NCI-H2171 treated with DMSO at 0.1 percent for 48 hours (cell line): ENCODE measurements around the gene LY86.

Source experiments
- DNase-seq: peaks from one replicate; lab custom pipeline; 2025; lab: John Stamatoyannopoulos, UW

LY86 gene

GRCh38 chr6:6682225-6682624 is 93.7 kb downstream of the LY86 start:
- no peak for DNase-seq

DNA sequence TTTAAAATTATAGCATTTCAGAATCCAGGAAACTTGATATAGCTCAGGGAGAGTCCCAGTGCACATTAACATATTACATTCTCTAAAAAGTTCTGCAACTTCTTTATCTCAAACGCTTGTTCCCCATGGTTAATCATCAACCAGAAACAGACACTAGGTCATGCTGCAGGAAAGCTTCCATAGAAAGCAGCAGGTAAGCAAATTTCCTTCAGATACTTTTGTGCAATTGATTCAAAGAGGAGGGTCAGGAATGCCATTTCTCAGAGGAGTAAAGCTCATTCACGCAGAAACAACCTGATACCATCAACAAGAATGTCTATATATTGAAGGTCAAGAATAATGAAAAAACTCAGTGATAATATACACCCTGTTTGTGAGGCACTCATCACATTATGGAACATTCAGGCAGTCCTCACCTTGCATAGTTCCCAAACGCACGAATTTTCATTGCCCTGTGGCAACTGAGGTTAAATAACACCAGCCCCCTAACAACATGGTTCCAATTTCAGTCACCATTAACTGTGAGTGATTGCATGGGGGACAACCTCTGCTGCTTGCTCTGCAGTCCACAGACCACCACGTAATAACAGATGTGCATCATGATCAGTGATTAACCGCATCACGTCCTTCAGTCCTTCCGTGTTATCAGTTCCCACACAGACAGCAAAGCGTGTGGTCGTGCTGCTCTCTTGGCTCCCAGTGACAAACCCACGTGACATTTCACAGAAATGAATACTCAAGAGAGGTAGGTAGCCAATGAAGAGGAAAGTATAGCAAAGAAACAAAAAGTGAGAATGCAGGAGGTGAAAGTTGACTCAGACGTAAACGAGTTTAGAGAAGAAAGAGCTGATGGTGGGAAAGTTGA is 95.7 kb downstream of the LY86 start:
- no peak for DNase-seq

GRCh38 chr6:6685249-6686040 is 96.9 kb downstream of the LY86 start:
- DNase-seq = no peak

GRCh38 chr6:6686176-6686575 is 97.7 kb downstream of the LY86 start:
- DNase-seq = no peak

- peak; percentile 96 for DNase-seq
Observed at GRCh38 chr6:6686748-6687601, 98.5 kb downstream of the LY86 start.

- no peak for DNase-seq
Observed at GRCh38 chr6:6688283-6688682, 99.8 kb downstream of the LY86 start.

DNA sequence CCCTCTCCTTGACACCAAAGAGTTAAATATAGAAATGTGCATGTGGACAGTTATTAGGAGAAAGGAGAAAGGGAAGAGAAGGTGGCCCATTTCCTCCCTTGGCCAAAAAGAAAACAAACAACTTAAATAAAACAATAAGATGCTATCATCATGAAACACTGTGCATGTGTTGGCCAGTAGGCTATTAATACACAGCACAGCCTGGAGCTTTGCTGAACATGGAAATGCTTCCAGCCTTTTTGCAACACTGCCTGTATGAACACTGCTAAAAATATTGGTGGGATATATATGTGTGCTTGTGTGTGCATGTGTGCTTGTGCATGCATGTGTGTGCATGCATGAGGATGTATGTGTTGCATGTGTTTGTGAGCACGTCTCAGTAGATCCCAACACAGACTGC is 100.4 kb downstream of the LY86 start:
- no peak for DNase-seq

DNA sequence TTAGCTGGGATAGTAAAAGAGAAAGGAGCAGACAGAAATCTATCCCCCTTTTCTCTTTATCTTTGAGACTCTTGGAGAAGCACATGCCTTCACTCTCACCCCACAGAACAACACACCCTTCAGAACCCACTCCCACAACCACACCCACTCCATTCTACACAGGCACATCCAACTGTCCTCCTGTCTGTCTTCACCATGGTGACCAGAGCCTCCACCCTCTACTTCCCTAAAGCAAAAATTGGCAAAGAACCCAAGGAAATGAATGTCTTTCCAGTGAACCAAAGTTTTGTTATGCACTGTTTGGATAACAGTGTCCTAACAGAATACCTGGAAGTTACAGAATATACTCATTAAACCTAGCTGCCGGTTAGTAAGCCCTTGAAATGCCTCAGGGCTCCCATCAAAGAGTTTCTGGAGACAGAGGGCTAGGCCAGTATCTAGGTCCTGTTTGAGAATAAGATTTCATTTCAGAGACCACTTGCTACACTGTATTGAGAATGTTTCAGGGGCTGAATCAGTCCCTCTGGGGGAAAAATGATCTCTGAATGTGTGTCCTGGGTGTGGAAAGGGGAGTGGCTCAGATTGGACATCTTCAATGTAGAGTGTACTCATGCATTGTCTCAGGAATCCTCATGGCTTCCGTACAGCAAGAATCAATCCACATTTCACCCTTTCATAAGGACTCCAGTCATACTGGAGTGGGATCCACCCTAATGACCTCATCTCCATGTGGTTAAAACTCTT is 101.1 kb downstream of the LY86 start:
- no peak for DNase-seq

DNA sequence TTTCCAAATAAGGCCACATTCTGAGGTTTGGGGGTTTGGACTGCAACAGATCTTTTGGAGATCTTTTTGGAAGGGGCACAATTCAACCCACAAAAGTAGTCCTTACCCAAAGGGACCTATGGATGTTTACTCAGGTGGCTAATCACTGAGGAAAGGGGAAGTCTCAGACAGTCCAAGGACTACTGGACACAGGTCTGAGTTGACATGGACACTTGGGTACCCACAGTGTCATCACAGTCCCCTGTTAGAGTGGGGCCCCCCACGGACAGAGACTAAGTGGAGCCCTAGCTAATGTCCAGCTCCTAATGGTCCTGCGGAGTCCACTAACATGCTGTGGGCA is 101.6 kb downstream of the LY86 start:
- DNase-seq = no peak

DNA sequence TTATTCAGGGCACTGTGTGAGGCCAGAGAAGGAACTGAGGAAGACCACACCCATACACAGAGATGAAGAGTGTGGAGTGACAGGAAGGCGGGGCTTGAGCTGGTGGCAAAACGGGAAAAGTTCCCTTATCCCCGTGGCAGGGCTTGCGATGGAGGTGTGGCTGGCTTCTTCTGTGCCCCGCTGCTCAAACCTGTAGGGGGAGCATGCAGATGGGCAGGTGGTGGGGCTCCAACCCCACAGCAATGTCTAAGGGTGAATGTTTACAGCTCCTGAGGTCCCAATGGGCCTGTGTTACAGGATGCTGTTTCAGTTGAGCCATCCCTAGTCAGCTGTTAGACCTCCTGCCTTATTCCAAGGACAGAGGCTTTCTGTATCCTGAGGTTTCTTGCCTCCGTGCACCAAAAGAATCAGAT is 105.9 kb downstream of the LY86 start:
- peak; percentile 72 for DNase-seq

GRCh38 chr6:6694825-6695624 is 106.5 kb downstream of the LY86 start:
- peak; percentile 64 for DNase-seq

GRCh38 chr6:6695625-6696276 is 107.2 kb downstream of the LY86 start:
- no peak for DNase-seq

- peak; percentile 70 for DNase-seq
Observed at GRCh38 chr6:6696867-6697531, 108.5 kb downstream of the LY86 start.

DNA sequence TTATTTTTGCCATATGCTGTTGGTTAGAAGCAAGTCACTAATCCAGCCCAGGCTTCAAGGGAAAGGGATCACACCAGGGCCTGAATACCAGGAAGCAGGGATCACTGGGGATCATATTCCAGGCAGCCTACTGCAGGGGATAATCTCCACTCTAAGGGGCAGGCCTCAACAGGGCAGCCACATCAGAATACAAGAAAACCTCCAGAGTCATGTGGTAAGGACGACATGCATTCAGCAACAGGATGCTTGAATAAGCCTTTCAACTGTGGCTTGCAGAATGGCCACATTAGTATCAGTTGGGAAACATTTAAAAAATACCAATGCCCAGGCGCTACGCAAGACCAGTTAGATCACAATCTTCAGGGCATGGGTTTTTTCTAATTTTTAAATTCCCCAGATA is 109.1 kb downstream of the LY86 start:
- DNase-seq = peak; percentile 77

GRCh38 chr6:6699741-6700367 is 111.3 kb downstream of the LY86 start:
- DNase-seq = peak; percentile 98

DNA sequence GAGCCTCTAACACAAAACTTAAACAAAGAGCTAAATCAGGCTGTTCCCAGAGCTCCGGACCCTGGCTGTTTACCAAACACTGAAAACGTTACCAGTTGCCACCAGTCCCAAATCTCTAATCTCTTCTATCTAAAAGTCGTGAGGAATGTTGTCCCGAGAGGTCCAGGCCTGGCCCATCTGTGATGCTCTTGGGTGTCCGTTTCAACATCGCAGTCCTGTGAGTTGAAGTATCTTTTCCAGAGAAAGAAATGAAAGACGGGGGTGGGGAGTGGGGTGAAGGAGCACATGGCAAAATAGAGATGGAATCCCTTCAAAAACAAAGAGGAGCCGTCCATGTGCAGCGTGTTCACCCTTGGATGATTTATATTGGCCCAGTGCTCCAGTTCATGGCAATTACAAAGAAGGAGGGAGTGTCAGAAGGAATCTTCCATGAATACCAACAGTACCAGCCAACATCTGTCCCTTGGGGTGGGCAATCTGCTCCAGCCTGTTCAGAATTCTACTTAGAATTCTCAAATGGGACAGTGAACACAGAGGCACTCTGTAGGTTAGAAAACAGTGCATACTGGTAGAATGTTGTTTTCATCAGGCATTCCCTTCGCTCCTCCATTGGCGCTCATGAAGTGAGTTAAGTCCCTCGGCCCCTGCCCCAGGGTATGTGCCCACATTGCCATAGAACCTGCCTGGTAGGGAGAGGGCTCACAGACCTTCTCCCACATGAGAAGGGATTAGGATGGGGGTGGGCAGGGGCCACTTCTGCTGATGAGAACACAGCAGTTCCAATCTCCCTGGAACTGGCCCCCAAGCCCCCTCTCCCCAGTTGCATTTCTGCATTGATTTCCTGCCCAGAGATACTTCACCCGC is 112.1 kb downstream of the LY86 start:
- peak; percentile 55 for DNase-seq

- peak; percentile 78 for DNase-seq
Observed at GRCh38 chr6:6701864-6702263, 113.3 kb downstream of the LY86 start.

DNA sequence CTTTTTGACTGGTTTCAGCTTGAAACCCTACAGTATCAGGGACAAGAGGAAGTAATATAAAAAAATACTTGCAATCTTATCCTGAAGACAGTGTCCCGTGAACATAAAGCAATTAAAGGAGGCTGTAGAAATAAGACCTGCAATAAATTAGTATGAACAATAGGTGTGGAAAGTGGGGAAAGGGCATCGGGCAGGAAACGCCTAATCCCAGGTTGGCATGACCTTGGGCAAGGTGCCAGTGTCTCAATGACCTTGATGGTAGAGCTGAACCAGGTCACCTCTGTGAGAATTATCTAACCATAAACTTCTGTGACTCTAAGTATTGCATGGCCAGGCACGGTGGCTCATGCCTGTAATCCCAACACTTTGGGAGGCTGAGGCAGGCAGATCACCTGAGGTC is 115.2 kb downstream of the LY86 start:
- no peak for DNase-seq
